Testis (tissue), 3 donors: ENCODE measurements around the gene NEK11. TPM values are rescaled to one million over a fixed set of nuclear protein-coding genes. Genes with fewer than 3 reads are reported as not detected.

ENCODE experiments used
- DNase-seq: peaks from one replicate; pipeline ENCODE4 v3.0.0-alpha.2; 2019
- H3K27ac ChIP-seq, 2 donors: fragments of 200-600 bp; sonication (generic); one replicate each; pipeline ENCODE4 v1.5.1; 2019
- H3K27me3 ChIP-seq: fragments of 200-600 bp; sonication (generic); one replicate; pipeline ENCODE4 v1.5.1; 2019
- H3K36me3 ChIP-seq: fragments of 200-600 bp; sonication (generic); one replicate; pipeline ENCODE4 v1.5.1; 2017; ENCODE audit warnings: low read depth; ENCODE audit errors: missing control alignments
- H3K4me1 ChIP-seq: fragments of 200-600 bp; sonication (generic); one replicate; pipeline ENCODE4 v1.5.1; 2019
- H3K4me3 ChIP-seq, 2 donors: fragments of 200-600 bp; sonication (generic); one replicate each; pipeline ENCODE4 v1.5.1; 2017 to 2019
- H3K9me3 ChIP-seq: fragments of 200-600 bp; sonication (generic); one replicate; pipeline ENCODE4 v1.5.1; 2017
- POLR2A ChIP-seq: fragments of 450-650 bp; IDR thresholded peaks from one replicate; pipeline ENCODE4 v1.6.1; 2017; ENCODE audit warnings: antibody characterized with exemption, mild to moderate bottlenecking, moderate library complexity
- WGBS, 2 donors: methylation state at CpG; one replicate each; pipeline ENCODE4 v1.1.5; 2018; 5-methylcytosine and 5-hydroxymethylcytosine counted together
- intact Hi-C: fragments of 100-400 bp; cut with DNase I; formaldehyde crosslinking; loops from one replicate; pipeline ENCODE4 v1.15.1; 2023; ENCODE audit warnings: low total_unique reads
- polyA plus RNA-seq: library from polyadenylated mRNA; stranded (reverse); fragments of 350-450 nt; fragmentation: Illumina TruSeq; extraction: RNeasy Lipid Tissue Mini Kit (QIAGEN cat#74804); gene quantifications from one replicate; pipeline ENCODE4 v1.2.3, GENCODE V29; 2014; ENCODE audit warnings: low read depth, low replicate concordance; ENCODE audit not compliant: insufficient read depth
- total RNA-seq, 2 donors: library from RNA; depleted of rRNA; stranded (reverse); fragments of >200 nt; gene quantifications; one replicate each; pipeline ENCODE4 v1.2.3, GENCODE V29; 2016
- TF ChIP-seq, protein P1 (sequence below), 3 experiments: fragments of 450-650 bp in 2 of 3; fragments of 200-600 bp in 1 of 3; sonication (generic) in 1 of 3; IDR thresholded peaks; one replicate each; pipeline ENCODE4 v1.5.1; 2016 to 2019; ENCODE audit warnings: antibody characterized with exemption in 3 of 3, mild to moderate bottlenecking in 2 of 3, moderate library complexity in 1 of 3

NEK11 gene
- total and polyA plus RNA-seq, 3 donors from 2014 or later = 22.4 to 40.9 (median 35.9) TPM

DNA sequence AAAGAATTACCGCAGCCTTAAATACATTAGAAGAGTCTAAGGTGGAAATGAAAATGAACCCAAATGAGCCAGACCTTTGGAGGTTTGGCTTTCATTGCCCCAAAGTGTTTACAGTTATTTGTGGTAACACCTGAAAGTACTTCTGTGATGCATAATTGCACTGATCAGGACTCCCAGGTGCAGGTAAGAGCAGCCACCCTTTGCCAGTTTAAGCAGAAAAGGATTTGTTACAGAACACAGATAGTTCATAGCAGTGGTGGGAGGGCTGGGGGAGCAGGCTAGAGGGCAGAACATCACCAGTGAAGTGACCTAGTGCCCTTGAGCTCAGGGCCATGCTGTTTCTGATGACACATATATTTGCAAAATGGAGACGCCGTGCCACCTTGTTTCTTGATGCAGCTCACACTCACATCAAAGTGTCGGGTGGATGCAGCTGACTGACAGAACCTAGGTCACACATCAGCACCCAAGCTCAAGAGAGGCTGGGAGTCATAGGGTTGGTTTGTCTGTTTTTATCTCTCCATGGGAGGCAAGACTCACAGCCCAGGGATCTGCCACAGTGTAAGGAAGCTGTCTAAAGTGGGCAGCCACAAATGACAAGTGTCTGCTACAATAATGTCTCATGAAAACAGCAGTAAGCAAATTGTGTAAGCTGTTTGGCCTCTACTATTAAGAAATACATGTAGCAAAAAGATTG lies 49.1 kb downstream of the NEK11 start:
- TF ChIP-seq, protein P1, sequence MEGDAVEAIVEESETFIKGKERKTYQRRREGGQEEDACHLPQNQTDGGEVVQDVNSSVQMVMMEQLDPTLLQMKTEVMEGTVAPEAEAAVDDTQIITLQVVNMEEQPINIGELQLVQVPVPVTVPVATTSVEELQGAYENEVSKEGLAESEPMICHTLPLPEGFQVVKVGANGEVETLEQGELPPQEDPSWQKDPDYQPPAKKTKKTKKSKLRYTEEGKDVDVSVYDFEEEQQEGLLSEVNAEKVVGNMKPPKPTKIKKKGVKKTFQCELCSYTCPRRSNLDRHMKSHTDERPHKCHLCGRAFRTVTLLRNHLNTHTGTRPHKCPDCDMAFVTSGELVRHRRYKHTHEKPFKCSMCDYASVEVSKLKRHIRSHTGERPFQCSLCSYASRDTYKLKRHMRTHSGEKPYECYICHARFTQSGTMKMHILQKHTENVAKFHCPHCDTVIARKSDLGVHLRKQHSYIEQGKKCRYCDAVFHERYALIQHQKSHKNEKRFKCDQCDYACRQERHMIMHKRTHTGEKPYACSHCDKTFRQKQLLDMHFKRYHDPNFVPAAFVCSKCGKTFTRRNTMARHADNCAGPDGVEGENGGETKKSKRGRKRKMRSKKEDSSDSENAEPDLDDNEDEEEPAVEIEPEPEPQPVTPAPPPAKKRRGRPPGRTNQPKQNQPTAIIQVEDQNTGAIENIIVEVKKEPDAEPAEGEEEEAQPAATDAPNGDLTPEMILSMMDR (IDR thresholded peaks at IDR 0.05) = no peak
- no peak for TF ChIP-seq POLR2A
- no peaks in the 10 kb centered on the region for H3K4me1 ChIP-seq
- DNase-seq = no peak
- no peaks in the 10 kb centered on the region for H3K27me3 ChIP-seq
- no peaks in the 10 kb centered on the region for H3K9me3 ChIP-seq
- WGBS, 2 donors = 73 to 75% methylated on average over 4 of the region's 4 CpGs
- no peak overlapping the region for H3K4me3 ChIP-seq
- H3K36me3 ChIP-seq = no peaks in the 10 kb centered on the region
- H3K27ac ChIP-seq = no peak overlapping the region
- intact Hi-C loops = no loop called here

DNA sequence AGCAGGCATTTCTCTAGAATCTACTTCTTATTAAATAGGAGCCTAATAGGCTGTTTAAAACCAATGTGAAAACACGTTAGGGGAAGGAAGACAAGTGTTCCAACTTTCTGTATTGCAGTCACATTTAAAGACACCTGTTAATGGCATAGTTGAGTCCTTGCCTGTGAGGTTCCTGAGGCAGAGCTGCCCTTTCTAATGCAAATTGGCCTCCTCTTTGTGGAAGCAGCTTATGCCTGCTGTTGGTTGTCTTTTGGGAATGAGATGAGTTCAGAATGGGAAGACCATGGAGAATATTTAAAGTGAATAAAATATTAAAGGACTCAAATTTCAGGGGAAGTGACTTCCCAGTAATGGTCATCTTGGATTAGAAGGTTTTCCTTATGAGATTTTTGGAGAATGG lies 51.2 kb downstream of the NEK11 start:
- H3K36me3 ChIP-seq = no peaks in the 10 kb centered on the region
- TF ChIP-seq, protein P1 (IDR thresholded peaks at IDR 0.05) = no peak
- no peak for TF ChIP-seq POLR2A
- H3K4me3 ChIP-seq = no peak overlapping the region
- no peak for DNase-seq
- no peaks in the 10 kb centered on the region for H3K27me3 ChIP-seq
- H3K4me1 ChIP-seq = no peaks in the 10 kb centered on the region
- 75 to 91% methylated on average over 1 of the region's 1 CpG for WGBS, 2 donors
- intact Hi-C loops = no loop called here
- no peaks in the 10 kb centered on the region for H3K9me3 ChIP-seq
- H3K27ac ChIP-seq = no peak overlapping the region

DNA sequence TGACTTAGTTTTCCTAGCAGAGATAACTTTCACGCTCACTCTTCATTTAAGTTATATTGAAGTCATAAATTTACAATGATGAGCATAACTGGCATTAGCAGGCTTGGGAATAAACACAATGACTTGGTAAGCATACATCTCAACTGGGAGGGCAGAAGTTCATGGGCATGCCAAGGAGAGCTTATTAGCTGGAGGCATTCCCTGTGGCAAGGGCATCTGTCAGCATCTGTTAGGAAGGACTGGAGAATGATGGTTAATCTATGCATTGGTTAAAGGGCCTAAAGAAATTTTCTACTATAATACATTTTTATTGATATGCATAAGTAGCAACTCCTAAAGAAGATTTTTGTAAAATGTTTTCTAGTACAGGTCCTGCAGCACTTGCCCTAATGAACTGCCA lies 52.4 kb downstream of the NEK11 start:
- WGBS, 2 donors = 86 to 100% methylated on average over 1 of the region's 1 CpG
- H3K36me3 ChIP-seq = no peaks in the 10 kb centered on the region
- no peak for DNase-seq
- no peak overlapping the region for H3K27ac ChIP-seq
- H3K9me3 ChIP-seq = no peaks in the 10 kb centered on the region
- H3K4me1 ChIP-seq = no peaks in the 10 kb centered on the region
- no peak for TF ChIP-seq POLR2A
- TF ChIP-seq, protein P1 (IDR thresholded peaks at IDR 0.05) = no peak
- no peaks in the 10 kb centered on the region for H3K27me3 ChIP-seq
- intact Hi-C loops = no loop called here
- H3K4me3 ChIP-seq = no peak overlapping the region

DNA sequence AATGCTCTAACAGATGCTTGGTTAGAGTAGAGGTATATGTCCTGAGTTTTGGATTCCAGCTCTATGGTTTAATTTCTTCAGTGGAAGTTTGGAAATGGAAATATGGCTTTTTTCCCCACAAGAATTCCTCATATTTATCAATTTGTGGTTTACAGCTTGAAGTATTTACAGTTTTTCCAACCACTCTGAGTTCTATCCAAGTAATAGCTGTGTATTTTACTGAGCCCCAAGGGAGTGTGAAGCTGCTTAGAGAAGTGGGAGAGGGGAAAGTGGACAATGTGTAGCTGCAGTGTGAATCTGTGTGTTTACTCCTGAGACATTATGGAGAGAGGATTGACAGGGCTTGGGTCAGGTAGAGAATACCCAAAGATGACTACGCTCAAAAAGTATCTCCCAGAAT lies 54.5 kb downstream of the NEK11 start:
- no peaks in the 10 kb centered on the region for H3K36me3 ChIP-seq
- no peaks in the 10 kb centered on the region for H3K4me1 ChIP-seq
- intact Hi-C loops = no loop called here
- H3K9me3 ChIP-seq = no peaks in the 10 kb centered on the region
- H3K27me3 ChIP-seq = no peaks in the 10 kb centered on the region
- 80 to 100% methylated on average over 1 of the region's 1 CpG for WGBS, 2 donors
- no peak overlapping the region for H3K27ac ChIP-seq
- no peak overlapping the region for H3K4me3 ChIP-seq
- TF ChIP-seq, protein P1 (IDR thresholded peaks at IDR 0.05) = no peak
- TF ChIP-seq POLR2A = no peak
- no peak for DNase-seq

DNA sequence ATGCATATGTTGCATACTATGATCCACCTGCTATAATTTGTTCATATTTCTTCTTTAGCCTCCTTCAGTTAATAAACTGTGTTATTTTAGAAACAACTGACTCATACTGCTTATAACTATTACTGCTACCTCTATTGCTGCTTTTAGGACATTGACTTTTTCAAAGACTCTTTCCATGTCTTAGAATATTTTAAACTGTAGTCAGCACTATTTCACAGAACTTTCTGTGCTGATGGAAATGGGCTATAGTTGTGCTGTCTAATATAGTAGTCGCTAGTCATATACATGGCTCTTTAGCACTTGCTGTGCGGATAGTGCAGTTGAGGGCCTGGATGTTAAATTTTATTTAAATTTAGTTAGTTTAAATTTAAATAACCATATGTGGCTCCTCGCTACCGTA lies 55.6 kb downstream of the NEK11 start:
- no peaks in the 10 kb centered on the region for H3K36me3 ChIP-seq
- no peaks in the 10 kb centered on the region for H3K27me3 ChIP-seq
- 92 to 94% methylated on average over 4 of the region's 4 CpGs for WGBS, 2 donors
- DNase-seq = no peak
- no peak overlapping the region for H3K27ac ChIP-seq
- H3K9me3 ChIP-seq = no peaks in the 10 kb centered on the region
- H3K4me1 ChIP-seq = no peaks in the 10 kb centered on the region
- TF ChIP-seq, protein P1 (IDR thresholded peaks at IDR 0.05) = no peak
- TF ChIP-seq POLR2A = no peak
- intact Hi-C loops = no loop called here
- H3K4me3 ChIP-seq = no peak overlapping the region
